HCT116 (cell line): ENCODE data around the gene ZYX.

Experiments used
- CBX3 ChIP-seq: IDR thresholded peaks from 2 replicates; pipeline ENCODE4 v1.6.1; 2012; ENCODE audit warnings: low read depth
- CTCF ChIP-seq, 3 experiments: fragments of 200-600 bp in 1 of 3; sonication (generic) in 1 of 3; IDR thresholded peaks in 2 of 3; conservative IDR thresholded peaks in 1 of 3; 2 replicates each; pipeline ENCODE4 v1.5.1; 2012 to 2017; ENCODE audit warnings: low read depth in 2 of 3, low read length in 2 of 3, antibody characterized with exemption in 1 of 3, borderline replicate concordance in 1 of 3, control low read depth in 1 of 3, mild to moderate bottlenecking in 1 of 3, mixed read lengths in 1 of 3, mixed run types in 1 of 3, moderate library complexity in 1 of 3; ENCODE audit not compliant: insufficient read depth in 1 of 3
- EGR1 ChIP-seq: IDR thresholded peaks from 2 replicates; pipeline ENCODE4 v1.6.1; 2012; ENCODE audit warnings: low read depth
- EZH2 ChIP-seq: fragments of 200-600 bp; sonication (generic); IDR thresholded peaks from 2 replicates; pipeline ENCODE4 v1.6.1; 2017; ENCODE audit warnings: antibody characterized with exemption, mixed run types
- EZH2phosphoT487 ChIP-seq: fragments of 200-600 bp; IDR thresholded peaks from 2 replicates; pipeline ENCODE4 v1.6.1; 2018; ENCODE audit warnings: antibody characterized with exemption, borderline replicate concordance
- FOSL1 ChIP-seq: IDR thresholded peaks from 2 replicates; pipeline ENCODE4 v1.6.1; 2012; ENCODE audit warnings: low read depth
- JUND ChIP-seq: IDR thresholded peaks from 2 replicates; pipeline ENCODE4 v1.6.1; 2012
- POLR2A ChIP-seq: IDR thresholded peaks from 2 replicates; pipeline ENCODE4 v1.7.0; 2011; ENCODE audit warnings: borderline replicate concordance; ENCODE audit not compliant: insufficient read depth, insufficient read length; ENCODE audit errors: extremely low read depth
- POLR2AphosphoS5 ChIP-seq: IDR thresholded peaks from 2 replicates; pipeline ENCODE4 v1.6.1; 2011; ENCODE audit warnings: mild to moderate bottlenecking, low read depth, low read length, moderate library complexity
- YY1 ChIP-seq: IDR thresholded peaks from 2 replicates; pipeline ENCODE4 v1.6.1; 2011; ENCODE audit warnings: low read length, low read depth, moderate library complexity, mild to moderate bottlenecking; ENCODE audit not compliant: insufficient replicate concordance; ENCODE audit errors: extremely low read depth
- TF ChIP-seq, protein P1 (sequence below): IDR thresholded peaks from 2 replicates; pipeline ENCODE4 v1.6.1; 2012; ENCODE audit warnings: low read depth
- TF ChIP-seq, protein P2 (sequence below): IDR thresholded peaks from 2 replicates; pipeline ENCODE4 v1.6.1; 2012

DNA sequence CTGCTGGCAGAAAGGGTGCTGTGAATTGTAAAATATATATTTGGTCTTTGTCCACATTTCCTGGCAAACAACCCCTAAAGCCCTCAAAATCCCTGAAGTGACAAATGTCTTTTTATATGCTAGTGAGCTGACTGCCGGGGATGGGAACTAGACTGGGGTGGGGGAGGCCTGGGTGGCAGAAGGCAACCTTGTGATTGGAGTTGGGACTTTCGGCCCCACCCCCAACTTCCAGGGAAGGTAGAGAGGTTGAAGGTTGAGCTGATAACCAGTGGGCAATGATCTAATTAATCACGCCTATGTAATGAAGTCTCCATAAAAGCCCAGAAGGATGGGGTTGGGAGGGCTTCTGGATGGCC is 24.8 kb downstream of the ZYX start:
- TF ChIP-seq EZH2 (no peak), CBX3 (no peak), FOSL1 (no peak), POLR2A (no peak), CTCF (IDR thresholded peaks at IDR 0.05 in 2 of 3, conservative IDR thresholded peaks at IDR 0.05 in 1 of 3; ENCODE audit: borderline replicate concordance in 1 of 3, insufficient read depth in 1 of 3, low read depth in 2 of 3, low read length in 2 of 3) (no peak), JUND (no peak), POLR2AphosphoS5 (no peak), EZH2phosphoT487 (no peak), EGR1 (no peak), YY1 (no peak)
- TF ChIP-seq, protein P1, sequence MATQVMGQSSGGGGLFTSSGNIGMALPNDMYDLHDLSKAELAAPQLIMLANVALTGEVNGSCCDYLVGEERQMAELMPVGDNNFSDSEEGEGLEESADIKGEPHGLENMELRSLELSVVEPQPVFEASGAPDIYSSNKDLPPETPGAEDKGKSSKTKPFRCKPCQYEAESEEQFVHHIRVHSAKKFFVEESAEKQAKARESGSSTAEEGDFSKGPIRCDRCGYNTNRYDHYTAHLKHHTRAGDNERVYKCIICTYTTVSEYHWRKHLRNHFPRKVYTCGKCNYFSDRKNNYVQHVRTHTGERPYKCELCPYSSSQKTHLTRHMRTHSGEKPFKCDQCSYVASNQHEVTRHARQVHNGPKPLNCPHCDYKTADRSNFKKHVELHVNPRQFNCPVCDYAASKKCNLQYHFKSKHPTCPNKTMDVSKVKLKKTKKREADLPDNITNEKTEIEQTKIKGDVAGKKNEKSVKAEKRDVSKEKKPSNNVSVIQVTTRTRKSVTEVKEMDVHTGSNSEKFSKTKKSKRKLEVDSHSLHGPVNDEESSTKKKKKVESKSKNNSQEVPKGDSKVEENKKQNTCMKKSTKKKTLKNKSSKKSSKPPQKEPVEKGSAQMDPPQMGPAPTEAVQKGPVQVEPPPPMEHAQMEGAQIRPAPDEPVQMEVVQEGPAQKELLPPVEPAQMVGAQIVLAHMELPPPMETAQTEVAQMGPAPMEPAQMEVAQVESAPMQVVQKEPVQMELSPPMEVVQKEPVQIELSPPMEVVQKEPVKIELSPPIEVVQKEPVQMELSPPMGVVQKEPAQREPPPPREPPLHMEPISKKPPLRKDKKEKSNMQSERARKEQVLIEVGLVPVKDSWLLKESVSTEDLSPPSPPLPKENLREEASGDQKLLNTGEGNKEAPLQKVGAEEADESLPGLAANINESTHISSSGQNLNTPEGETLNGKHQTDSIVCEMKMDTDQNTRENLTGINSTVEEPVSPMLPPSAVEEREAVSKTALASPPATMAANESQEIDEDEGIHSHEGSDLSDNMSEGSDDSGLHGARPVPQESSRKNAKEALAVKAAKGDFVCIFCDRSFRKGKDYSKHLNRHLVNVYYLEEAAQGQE: no peak
- TF ChIP-seq, protein P2, sequence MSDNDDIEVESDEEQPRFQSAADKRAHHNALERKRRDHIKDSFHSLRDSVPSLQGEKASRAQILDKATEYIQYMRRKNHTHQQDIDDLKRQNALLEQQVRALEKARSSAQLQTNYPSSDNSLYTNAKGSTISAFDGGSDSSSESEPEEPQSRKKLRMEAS: no peak
